ENCODE results near the gene NT5DC3.

The NT5DC3 gene

DNA sequence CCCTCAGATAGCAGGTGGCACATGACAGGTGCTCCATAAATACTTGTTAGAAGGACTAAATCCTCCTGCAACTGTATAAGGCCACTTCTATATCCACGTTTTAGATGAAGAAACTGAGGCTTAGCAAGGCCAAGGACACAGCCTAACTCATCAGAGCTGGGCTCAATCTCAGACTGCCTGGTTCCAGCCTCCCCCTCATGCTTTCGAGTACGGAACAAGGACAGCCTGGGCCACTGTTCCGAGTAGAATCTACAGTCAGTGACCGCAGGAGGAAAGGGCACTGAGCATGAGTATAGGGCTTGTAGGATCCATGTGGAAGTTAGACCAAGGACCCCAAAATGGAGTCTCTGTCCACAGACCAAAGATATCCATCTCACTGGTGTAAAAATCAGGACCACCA is 84.6 kb downstream of the NT5DC3 start:
- no peak for DNase-seq (ENCODE audit: low read depth in 2 of 3, low spot score in 2 of 3)

DNA sequence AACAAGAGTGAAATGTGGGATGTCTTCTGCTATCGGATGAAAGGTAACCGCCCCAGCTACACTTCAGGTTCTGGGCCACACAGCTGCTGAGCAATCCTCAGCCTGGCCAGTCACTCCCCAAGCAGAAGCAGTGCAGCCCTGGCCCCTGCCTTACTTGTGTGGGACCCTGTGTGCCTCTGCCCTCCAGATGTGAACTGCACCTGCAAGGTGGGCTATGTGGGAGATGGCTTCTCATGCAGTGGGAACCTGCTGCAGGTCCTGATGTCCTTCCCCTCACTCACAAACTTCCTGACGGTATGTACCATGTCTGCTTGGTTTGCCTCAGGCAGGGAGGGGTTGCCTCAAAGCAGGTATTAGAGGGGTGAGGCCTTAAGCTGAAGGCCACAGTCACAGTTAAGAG is 85.6 kb downstream of the NT5DC3 start:
- DNase-seq (ENCODE audit: low read depth in 2 of 3, low spot score in 2 of 3), result no peak

DNA sequence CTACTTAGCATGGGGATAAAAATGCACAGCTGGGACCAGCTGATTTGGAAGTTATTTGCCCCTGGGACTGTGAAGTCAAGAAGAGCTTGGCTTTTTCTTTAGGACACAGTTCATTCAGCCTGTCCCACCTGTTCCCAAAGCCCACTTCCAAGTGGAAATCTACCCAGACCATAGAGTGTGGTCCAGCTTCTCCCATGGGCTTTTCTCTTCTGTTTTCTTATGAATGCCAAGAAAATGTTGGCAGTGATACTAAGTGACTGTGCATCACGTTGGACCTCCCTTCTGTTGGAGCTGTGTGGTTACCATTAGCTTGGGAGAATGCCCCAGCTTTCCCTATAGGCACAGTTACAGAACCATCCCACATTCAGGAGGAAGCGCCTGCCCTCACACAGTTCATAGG is 89.4 kb downstream of the NT5DC3 start:
- no peak for DNase-seq (ENCODE audit: low read depth in 2 of 3, low spot score in 2 of 3)

DNA sequence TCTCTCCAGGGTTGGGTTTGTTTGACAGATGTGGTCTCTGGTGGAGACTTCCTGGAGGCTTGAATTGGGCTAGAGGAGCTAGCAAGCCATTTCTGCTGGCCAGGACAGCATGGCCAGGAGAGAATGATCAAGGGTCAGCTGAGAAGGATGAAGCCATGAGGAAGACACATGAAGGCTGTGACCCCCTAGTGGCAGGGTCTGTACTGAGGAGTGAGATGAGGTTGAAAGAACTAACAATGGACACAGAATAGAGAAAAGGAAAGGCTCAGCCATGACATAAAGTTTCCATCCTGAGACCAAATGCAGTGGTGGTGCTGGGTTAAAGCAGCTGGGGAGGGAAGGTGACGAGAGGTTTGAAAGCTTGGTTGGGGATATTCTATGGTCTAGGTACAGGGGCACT is 89.9 kb downstream of the NT5DC3 start:
- no peak for DNase-seq (ENCODE audit: low read depth in 2 of 3, low spot score in 2 of 3)

DNA sequence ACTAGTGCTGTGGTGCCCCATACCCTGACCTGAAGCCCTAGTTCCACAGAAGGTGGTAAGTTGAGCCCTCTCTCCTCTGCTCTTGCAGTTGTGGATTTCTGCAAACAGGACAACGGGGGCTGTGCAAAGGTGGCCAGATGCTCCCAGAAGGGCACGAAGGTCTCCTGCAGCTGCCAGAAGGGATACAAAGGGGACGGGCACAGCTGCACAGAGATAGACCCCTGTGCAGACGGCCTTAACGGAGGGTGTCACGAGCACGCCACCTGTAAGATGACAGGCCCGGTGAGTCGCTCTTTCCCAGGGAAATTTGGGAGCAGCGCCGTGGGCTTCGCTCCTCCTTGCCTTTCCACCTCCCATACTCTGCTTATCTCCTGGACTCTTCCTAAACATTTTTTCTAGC is 92.2 kb downstream of the NT5DC3 start:
- DNase-seq (ENCODE audit: low read depth in 2 of 3, low spot score in 2 of 3), result no peak

DNA sequence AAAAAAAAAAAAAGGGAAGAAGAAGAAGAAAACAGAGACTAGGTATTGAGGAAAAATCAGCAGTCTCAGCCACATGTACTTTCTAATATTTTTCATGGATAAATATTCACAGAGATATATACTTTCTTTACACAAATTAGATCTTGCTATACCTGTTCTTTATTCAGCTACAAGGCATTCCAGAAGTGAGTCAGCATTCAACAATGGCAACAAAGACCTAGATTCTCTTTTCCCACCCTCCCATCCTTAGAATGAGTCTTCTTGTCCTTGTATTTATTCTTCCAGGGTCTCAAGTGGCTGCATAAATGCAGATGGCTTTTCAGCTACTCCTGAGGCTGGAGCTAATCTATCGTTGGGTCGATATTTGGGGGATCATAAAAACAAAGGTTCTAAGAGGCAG is 93.0 kb downstream of the NT5DC3 start:
- no peak for DNase-seq (ENCODE audit: low read depth in 2 of 3, low spot score in 2 of 3)

DNA sequence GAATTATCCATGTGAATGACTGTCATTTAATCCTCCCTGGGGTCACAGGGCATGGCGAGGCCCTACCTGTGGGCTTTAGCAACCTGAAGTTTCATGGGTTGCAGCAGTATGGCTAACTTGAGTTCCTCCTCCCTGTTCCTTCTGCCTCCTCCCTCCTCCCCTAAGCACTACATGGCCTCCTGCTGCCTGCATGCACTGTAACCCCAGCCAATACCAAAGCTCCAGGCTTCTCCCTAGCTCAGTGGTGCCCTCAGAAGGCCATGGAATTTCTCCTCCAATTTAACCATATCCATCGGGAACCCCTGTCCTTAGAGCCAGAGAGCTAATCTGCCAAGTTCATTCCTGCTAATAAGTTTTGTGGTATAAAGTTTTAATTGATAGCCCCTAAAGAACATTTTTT is 95.1 kb downstream of the NT5DC3 start:
- no peak for DNase-seq (ENCODE audit: low read depth in 2 of 3, low spot score in 2 of 3)

DNA sequence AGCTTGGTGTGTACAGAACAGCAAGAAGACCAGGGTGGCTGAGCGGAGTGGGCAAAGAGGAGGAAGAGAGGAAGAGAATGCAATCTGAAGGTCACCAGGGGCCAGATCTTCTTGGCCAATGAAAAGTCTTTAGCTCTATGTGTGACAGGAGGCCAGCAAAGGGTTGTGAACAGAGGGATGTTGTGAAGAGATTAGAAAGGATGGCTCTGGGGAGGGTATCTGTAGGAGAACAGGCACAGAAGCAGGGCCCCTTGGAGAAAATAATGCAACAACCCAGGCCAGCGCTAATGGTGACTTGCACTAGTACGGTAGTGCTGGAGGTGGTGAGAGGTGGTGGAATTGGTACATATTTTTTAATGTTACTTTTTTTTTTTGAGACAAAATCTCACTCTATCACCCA is 97.2 kb downstream of the NT5DC3 start:
- no peak for DNase-seq (ENCODE audit: low read depth in 2 of 3, low spot score in 2 of 3)

DNA sequence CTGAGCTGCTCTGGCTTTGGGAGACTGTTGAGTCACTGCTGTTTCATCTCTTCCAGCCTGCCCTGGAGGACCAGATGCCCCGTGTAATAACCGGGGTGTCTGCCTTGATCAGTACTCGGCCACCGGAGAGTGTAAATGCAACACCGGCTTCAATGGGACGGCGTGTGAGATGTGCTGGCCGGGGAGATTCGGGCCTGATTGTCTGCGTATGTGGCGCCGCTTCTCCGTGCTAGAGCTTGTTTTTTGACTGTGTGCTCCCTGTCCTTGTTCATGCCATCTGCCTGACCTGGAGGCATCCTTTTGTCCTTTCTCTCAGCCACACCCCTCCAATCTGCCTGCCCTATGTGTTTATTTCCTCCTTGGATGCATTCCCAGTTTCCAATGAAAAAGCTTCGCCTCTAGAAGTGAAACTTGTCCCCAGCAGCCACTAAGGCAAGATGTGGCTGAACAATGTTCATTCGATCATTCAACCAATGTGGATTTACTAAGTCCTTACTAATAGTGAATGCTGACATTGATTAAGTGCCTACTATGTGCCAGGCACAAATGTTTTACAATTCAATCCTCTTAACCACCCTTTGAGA is 98.6 kb downstream of the NT5DC3 start:
- DNase-seq (ENCODE audit: low read depth in 2 of 3, low spot score in 2 of 3), result no peak

DNA sequence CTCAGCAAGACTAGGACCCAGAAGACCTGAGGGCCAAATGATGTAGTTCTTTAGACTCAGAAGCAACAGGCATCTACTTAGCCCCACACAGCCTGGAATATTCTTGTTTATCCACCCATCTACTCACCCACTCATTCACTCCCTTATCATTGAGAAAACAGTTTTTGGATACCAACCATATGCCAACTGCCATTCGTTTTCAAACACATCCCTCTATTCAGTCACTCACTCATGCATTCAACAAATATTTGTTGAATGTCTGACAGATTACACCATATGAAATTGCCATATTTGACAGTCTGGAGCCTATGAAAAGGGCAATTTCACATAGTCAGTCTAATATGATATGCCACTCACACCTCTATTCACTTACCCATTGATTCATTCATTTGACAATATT is 103.2 kb downstream of the NT5DC3 start:
- DNase-seq (ENCODE audit: low read depth in 2 of 3, low spot score in 2 of 3), result no peak

DNA sequence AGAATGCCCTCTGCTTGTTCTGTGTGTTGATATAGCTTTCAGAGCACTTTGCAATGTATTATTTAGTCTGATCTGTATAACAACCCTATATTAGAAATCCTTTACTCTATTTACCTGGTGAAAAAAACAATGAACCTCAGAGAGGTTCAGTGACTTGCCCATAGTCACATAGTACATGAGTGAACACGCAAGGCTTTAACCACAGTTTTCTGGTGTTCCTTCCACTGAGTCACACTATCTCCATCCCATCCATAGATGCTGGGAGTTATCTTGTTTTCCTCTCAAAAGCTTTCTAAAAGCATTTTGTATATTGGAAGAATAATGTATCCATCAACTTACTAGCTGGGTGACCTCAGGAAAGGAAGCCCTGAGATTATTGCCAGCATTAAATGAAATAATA is 104.5 kb downstream of the NT5DC3 start:
- no peak for DNase-seq (ENCODE audit: low read depth in 2 of 3, low spot score in 2 of 3)

DNA sequence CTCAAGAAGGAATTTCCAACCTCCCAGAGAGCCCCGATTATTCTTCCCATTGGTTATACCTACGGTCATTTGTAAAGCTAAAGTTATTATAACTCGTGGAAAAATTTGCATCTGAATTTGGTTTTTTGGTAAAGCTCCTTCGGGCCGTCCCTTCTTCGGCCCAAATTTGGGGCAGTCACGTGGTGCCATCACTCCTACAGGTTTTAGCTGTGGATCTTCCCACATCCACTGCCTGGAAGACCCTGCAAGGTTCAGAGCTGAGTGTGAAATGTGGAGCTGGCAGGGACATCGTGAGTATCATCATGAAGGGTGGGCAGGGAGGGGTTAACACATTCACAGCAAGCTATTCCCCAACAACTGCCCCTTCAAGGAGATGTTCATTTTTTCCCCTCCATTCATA is 105.7 kb downstream of the NT5DC3 start:
- DNase-seq (ENCODE audit: low read depth in 2 of 3, low spot score in 2 of 3), result no peak

DNA sequence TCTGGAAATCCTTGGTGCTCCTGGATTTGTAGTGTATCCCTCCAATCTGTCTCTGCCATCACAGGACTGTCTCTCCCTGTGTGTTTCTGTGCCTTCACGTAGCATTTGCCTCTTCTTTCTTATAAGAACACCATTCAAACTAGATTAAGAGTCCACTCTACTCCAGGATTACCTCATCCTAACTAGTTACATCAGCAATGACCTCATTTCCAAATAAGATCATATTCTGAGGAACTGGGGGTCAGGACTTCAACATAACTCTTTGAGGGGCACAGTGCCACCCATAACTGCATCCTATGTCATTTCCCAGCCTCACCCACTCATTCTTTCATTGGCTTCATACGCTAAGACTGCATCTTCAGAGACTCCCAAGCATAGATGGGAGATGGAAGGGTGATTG is 106.2 kb downstream of the NT5DC3 start:
- DNase-seq (ENCODE audit: low read depth in 2 of 3, low spot score in 2 of 3), result no peak

DNA sequence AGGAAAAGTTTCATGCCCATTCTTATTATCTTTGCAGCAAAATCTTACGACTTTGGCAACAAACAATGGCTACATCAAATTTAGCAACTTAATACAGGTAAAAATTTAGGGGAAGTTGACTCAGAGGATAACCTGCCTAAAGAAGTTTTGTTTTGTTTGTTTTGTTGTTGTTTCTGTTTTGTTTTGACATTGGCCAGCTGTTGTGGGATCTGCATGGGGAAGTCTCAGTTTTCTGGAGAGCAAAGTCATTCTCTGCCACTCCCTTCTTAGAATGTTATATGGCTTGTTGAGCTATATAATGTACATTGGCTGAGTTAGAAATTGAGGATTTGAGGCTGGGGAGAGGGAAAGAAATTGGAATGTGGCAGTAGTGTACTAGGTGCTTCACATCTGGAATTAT is 109.5 kb downstream of the NT5DC3 start:
- DNase-seq (ENCODE audit: low read depth in 2 of 3, low spot score in 2 of 3), result no peak

DNA sequence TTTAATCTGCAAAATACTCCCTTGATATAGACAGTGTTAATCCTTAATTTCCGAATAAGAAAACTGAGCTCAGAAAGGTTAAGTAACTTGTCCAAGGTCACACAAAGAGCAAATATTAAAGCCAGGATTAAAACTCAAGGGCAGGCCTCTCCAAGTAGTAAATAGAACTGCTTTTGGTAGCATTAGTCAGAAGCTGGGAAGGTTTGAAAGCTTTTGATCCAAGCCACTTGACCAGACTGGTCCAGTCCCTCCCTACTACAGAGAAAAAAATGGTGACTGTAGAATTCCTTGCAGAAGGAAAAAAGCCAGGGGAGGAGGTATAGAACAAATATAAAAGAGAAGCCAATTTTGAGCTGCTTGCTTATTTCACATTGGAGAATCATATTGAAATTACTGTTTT is 111.5 kb downstream of the NT5DC3 start:
- no peak for DNase-seq (ENCODE audit: low read depth in 2 of 3, low spot score in 2 of 3)

DNA sequence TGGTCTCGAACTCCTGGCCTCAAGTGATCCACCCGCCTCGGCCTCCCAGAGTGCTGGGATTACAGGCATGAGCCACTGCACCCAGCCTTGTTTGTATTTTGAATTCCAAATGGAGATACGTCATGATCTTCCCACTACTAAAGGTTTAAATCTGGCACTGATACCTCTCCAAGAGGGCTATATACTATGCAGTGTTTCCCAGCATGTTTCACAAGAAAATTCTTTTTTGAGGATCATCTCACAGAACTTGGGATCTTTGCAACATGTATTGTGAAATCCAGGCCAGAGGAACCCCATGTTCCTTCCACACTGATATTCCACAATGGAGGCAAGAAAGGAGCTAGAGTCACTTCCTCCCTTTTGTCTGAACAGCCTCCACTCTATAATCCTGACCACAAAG is 112.7 kb downstream of the NT5DC3 start:
- no peak for DNase-seq (ENCODE audit: low read depth in 2 of 3, low spot score in 2 of 3)

DNA sequence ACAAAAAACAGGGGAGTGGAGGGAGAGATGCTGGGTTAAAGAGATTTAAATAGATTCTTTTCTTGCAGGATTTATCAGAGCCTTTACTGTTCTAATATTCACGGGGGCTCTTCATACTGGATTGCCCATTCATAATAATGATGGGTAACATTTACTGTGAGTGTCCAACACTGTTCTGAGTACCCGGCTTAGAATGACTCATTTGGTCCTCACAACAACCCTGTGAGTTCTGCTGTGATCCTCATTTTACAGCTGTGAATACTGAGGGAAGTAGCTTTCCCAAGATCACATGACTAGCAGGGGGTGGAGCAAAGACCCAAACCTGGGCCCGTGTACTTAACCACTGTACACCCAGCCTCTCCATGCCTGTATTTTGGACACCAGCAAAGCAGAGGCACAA is 113.4 kb downstream of the NT5DC3 start:
- no peak for DNase-seq (ENCODE audit: low read depth in 2 of 3, low spot score in 2 of 3)

DNA sequence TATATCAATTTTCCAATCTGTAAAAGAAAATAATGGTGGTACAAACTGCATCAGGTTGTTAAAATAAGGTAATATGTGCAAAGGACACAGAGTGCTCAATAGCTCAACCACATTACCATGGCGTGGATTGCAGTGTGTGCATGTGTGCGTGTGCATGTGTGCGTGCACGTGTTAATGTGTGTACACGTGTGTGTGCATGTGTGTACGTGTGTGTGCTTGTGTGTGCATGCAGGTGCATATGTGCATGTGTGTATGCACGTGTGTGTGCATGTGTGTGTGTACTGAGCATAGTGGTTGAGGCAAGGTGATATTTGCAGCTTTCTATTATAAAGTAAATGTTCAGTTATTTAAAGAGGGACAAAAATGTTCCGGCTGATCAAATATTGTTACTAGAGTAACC is 115.6 kb downstream of the NT5DC3 start:
- no peak for DNase-seq (ENCODE audit: low read depth in 2 of 3, low spot score in 2 of 3)

All from activated CD8-positive, alpha-beta memory T cell treated with anti-CD3 and anti-CD28 coated beads for 48 hours (primary cell).